K562 (cell line): ENCODE measurements around the gene USP49. TPM values are rescaled to one million over a fixed set of nuclear protein-coding genes. Genes with fewer than 3 reads are reported as not detected.

Experiments
- EHMT2 ChIP-seq: fragments of 450-650 bp; IDR thresholded peaks from 2 replicates; pipeline ENCODE4 v1.6.1; 2018; ENCODE audit warnings: antibody characterized with exemption
- ESRRB ChIP-seq: fragments of 250-450 bp; sonication (Bioruptor Pico); IDR thresholded peaks from 2 replicates; pipeline ENCODE4 v1.5.0; 2020; ENCODE audit warnings: mild to moderate bottlenecking, moderate library complexity, borderline replicate concordance
- GABPB1 ChIP-seq: sonication (generic); formaldehyde crosslinking; IDR thresholded peaks from 2 replicates; pipeline ENCODE4 v1.8.0; 2022; ENCODE audit warnings: mild to moderate bottlenecking, missing genetic modification reagents
- HCFC1 ChIP-seq: IDR thresholded peaks from 2 replicates; pipeline ENCODE4 v1.6.1; 2012; ENCODE audit warnings: low read depth, low read length, improper control_type of control experiment
- HDAC6 ChIP-seq: IDR thresholded peaks from 2 replicates; pipeline ENCODE4 v1.6.1; 2012; ENCODE audit warnings: low read depth, mild to moderate bottlenecking, control low read depth, inconsistent platforms, low read length, moderate library complexity
- MCM7 ChIP-seq, 2 experiments: fragments of 450-650 bp; IDR thresholded peaks; 2 replicates each; pipeline ENCODE4 v1.6.1; 2016 to 2018
- NFIC ChIP-seq: fragments of 450-650 bp; IDR thresholded peaks from 2 replicates; pipeline ENCODE4 v1.6.1; 2017; ENCODE audit warnings: mild to moderate bottlenecking, inconsistent platforms
- PRMT5 ChIP-seq: sonication (generic); formaldehyde crosslinking; IDR thresholded peaks from 2 replicates; pipeline ENCODE4 v1.5.0; 2020; ENCODE audit warnings: missing genetic modification reagents
- SAFB2 ChIP-seq: fragments of 200-400 bp; formaldehyde crosslinking; IDR thresholded peaks from 2 replicates; pipeline ENCODE4 v1.6.1; 2018; ENCODE audit warnings: borderline replicate concordance, low read length, low read depth, moderate library complexity; ENCODE audit not compliant: severe bottlenecking
- XRCC5 ChIP-seq: fragments of 200-400 bp; formaldehyde crosslinking; IDR thresholded peaks from 2 replicates; pipeline ENCODE4 v1.6.1; 2017; ENCODE audit warnings: low read depth, mild to moderate bottlenecking, low read length
- ZNF12 ChIP-seq: sonication (generic); formaldehyde crosslinking; IDR thresholded peaks from 2 replicates; pipeline ENCODE4 v1.4.0; 2020; ENCODE audit warnings: mild to moderate bottlenecking, missing genetic modification reagents
- ZNF143 ChIP-seq: sonication (generic); formaldehyde crosslinking; IDR thresholded peaks from 2 replicates; pipeline ENCODE4 v1.9.0; 2022; ENCODE audit warnings: mild to moderate bottlenecking, missing genetic modification reagents
- ZNF174 ChIP-seq: fragments of 250-450 bp; sonication (Bioruptor Pico); IDR thresholded peaks from 2 replicates; pipeline ENCODE4 v1.4.0; 2020; ENCODE audit warnings: mild to moderate bottlenecking
- ZNF324 ChIP-seq: fragments of 250-450 bp; sonication (Bioruptor Pico); IDR thresholded peaks from 2 replicates; pipeline ENCODE4 v1.4.0; 2020; ENCODE audit warnings: mild to moderate bottlenecking
- ZNF407 ChIP-seq: fragments of 450-650 bp; IDR thresholded peaks from 2 replicates; pipeline ENCODE4 v1.6.1; 2016; ENCODE audit warnings: low read depth
- polyA plus RNA-seq, 8 experiments: library from polyadenylated mRNA; depleted of rRNA in 4 of 8; stranded (reverse) in 5 of 8; unstranded in 3 of 8; fragments of >200 nt; fragmentation: Nextera tagmentation in 2 of 8; fragmentation: Illumina TruSeq in 1 of 8; extraction: Ambion mirVana in 2 of 8; extraction: Trizol in 1 of 8; gene quantifications; 2 replicates each; pipeline versions ENCODE4 v1.2.1 to v1.2.3, GENCODE V29; 2011 to 2014; ENCODE audit warnings: inconsistent platforms in 1 of 8, missing spikeins in 1 of 8
- total RNA-seq, 7 experiments: library from RNA; depleted of rRNA in 6 of 7; stranded (reverse); fragments of >200 nt in 6 of 7; fragmentation: Illumina TruSeq in 2 of 7; extraction: Trizol in 2 of 7; gene quantifications; 2 replicates each; pipeline versions ENCODE4 v1.2.1 to v1.2.3, GENCODE V29; 2011 to 2021; ENCODE audit warnings: low replicate concordance in 1 of 7
- TF ChIP-seq, protein P1 (sequence below): sonication (generic); formaldehyde crosslinking; IDR thresholded peaks from 2 replicates; pipeline ENCODE4 v1.4.0; 2020; ENCODE audit warnings: mild to moderate bottlenecking, missing genetic modification reagents
- TF ChIP-seq, protein P2 (sequence below): sonication (generic); formaldehyde crosslinking; IDR thresholded peaks from 2 replicates; pipeline ENCODE4 v1.8.0; 2023; ENCODE audit warnings: mild to moderate bottlenecking, missing genetic modification reagents

Gene USP49
- total and polyA plus RNA-seq, 9 of the 15 experiments (the other 6 are each of a cell fraction or from before 2014, with no cell fraction given): 1.0 to 9.9 (median 6.5) TPM

DNA sequence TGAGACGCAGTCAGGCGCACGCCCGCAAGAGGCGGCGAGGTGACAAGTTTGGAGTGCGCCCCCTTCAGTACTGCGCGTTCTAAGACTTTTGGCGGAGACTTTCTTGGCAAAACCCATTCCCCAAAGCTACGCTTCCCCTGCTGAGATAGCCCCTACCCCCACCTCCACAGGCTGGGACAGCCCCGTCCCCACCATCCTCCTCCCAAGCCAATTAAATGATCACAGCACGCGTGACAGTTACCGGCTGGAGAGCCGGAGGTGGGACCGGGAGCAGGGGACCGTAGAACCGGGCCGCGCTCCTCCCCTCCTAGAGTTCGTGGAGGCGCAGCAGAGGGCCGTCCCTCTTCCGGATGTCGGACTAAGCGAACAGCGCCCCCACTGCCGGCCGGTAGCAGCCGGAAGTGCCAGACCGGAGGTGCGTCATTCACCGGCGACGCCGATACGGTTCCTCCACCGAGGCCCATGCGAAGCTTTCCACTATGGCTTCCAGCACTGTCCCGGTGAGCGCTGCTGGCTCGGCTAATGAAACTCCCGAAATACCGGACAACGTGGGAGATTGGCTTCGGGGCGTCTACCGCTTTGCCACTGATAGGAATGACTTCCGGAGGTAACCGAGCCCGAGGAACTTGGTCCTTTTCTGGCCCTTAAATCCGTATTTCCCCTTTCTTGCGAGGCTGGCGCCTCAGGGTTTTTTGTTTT, 107.8 kb downstream of the USP49 start, which contains the start of gene TOMM6 (continued):
- TF ChIP-seq, protein P1, sequence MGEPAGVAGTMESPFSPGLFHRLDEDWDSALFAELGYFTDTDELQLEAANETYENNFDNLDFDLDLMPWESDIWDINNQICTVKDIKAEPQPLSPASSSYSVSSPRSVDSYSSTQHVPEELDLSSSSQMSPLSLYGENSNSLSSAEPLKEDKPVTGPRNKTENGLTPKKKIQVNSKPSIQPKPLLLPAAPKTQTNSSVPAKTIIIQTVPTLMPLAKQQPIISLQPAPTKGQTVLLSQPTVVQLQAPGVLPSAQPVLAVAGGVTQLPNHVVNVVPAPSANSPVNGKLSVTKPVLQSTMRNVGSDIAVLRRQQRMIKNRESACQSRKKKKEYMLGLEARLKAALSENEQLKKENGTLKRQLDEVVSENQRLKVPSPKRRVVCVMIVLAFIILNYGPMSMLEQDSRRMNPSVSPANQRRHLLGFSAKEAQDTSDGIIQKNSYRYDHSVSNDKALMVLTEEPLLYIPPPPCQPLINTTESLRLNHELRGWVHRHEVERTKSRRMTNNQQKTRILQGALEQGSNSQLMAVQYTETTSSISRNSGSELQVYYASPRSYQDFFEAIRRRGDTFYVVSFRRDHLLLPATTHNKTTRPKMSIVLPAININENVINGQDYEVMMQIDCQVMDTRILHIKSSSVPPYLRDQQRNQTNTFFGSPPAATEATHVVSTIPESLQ (CRISPR knock-in tag): no peak
- TF ChIP-seq, protein P2, sequence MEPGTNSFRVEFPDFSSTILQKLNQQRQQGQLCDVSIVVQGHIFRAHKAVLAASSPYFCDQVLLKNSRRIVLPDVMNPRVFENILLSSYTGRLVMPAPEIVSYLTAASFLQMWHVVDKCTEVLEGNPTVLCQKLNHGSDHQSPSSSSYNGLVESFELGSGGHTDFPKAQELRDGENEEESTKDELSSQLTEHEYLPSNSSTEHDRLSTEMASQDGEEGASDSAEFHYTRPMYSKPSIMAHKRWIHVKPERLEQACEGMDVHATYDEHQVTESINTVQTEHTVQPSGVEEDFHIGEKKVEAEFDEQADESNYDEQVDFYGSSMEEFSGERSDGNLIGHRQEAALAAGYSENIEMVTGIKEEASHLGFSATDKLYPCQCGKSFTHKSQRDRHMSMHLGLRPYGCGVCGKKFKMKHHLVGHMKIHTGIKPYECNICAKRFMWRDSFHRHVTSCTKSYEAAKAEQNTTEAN (CRISPR knock-in tag): no peak
- TF ChIP-seq GABPB1 (CRISPR knock-in tag) (peak; percentile 99), PRMT5 (CRISPR knock-in tag) (no peak), ZNF143 (CRISPR knock-in tag) (no peak), ZNF174 (no peak), ZNF12 (CRISPR knock-in tag) (peak; percentile 53; the same call in 1 of the 2 replicates), HDAC6 (no peak), NFIC (no peak; the same call in none of the 2 replicates), XRCC5 (peak; percentile 79), SAFB2 (no peak), ESRRB (CRISPR knock-in tag) (no peak), EHMT2 (no peak), MCM7 (IDR thresholded peaks at IDR 0.05) (no peak), ZNF324 (no peak), HCFC1 (peak; percentile 90), ZNF407 (peak; percentile 54; the same call in 1 of the 2 replicates)
